ENCODE results near the gene ASZ1.

Gene ASZ1

GRCh38 chr7:117412390-117412789 is 14.9 kb downstream of the ASZ1 start:
- no CpG with 5 or more reads among the region's 1 CpG for WGBS
- H3K27me3 ChIP-seq (ENCODE audit: control insufficient read depth in 1 of 2, insufficient read depth in 1 of 2, low read length in 2 of 2), result no peaks in the 10 kb centered on the region
- DNase-seq, result no peak

GRCh38 chr7:117411539-117411938 is 15.8 kb downstream of the ASZ1 start:
- H3K18ac ChIP-seq (ENCODE audit: low read depth in 1 of 2, low read length in 2 of 2), result no peak overlapping the region
- no peak overlapping the region for H2AFZ ChIP-seq (ENCODE audit: low read depth, low read length)
- no peak overlapping the region for H2BK120ac ChIP-seq (ENCODE audit: low read depth, low read length)
- no peak overlapping the region for H3K14ac ChIP-seq (ENCODE audit: low read length in 2 of 2)
- H3K9me3 ChIP-seq (ENCODE audit: control insufficient read depth, low read length), result no peaks in the 10 kb centered on the region
- no peak overlapping the region for H3K27ac ChIP-seq (ENCODE audit: low read length, poor library complexity, severe bottlenecking)
- H3K4me2 ChIP-seq (ENCODE audit: low read length, poor library complexity, severe bottlenecking), result no peak overlapping the region
- no peak overlapping the region for H2BK12ac ChIP-seq (ENCODE audit: low read length in 2 of 2)
- H2AK5ac ChIP-seq (ENCODE audit: low read length, severe bottlenecking), result no peak overlapping the region
- H3K9ac ChIP-seq (ENCODE audit: low read length), result no peak overlapping the region
- no peak for DNase-seq
- H3K4me3 ChIP-seq (ENCODE audit: insufficient read depth in 1 of 2, low read depth in 1 of 2, low read length in 2 of 2), result no peak overlapping the region
- H3K4me1 ChIP-seq (ENCODE audit: control insufficient read depth, insufficient read depth, low read depth, low read length), result no peaks in the 10 kb centered on the region
- no peak overlapping the region for H4K8ac ChIP-seq (ENCODE audit: low read length)
- no peak overlapping the region for H4K91ac ChIP-seq (ENCODE audit: low read length)
- no peak overlapping the region for H2BK5ac ChIP-seq (ENCODE audit: low read depth, low read length, poor library complexity, severe bottlenecking)
- H3K36me3 ChIP-seq (ENCODE audit: control insufficient read depth in 1 of 2, insufficient read depth in 2 of 2, low read depth in 1 of 2, low read length in 2 of 2), result no peaks in the 10 kb centered on the region
- no peaks in the 10 kb centered on the region for H3K79me1 ChIP-seq (replicated peaks; ENCODE audit: low read length, poor library complexity, severe bottlenecking)
- H3K27me3 ChIP-seq (ENCODE audit: control insufficient read depth in 1 of 2, insufficient read depth in 1 of 2, low read length in 2 of 2), result no peaks in the 10 kb centered on the region
- H3K4ac ChIP-seq (ENCODE audit: low read depth in 1 of 2, low read length in 2 of 2), result no peak overlapping the region
- H2BK15ac ChIP-seq (ENCODE audit: low read depth, poor library complexity, severe bottlenecking), result no peak overlapping the region
- 100% methylated on average over 1 of the region's 3 CpGs for whole genome bisulfite sequencing
- H3K23ac ChIP-seq (ENCODE audit: low read length in 2 of 2), result no peak overlapping the region

More at GRCh38 chr7:117412390-117412789, 14.9 kb downstream of the ASZ1 start:
- H3K23ac ChIP-seq (ENCODE audit: low read length in 2 of 2), result no peak overlapping the region
- H3K4me1 ChIP-seq (ENCODE audit: control insufficient read depth, insufficient read depth, low read depth, low read length), result no peaks in the 10 kb centered on the region
- no peak overlapping the region for H3K4me3 ChIP-seq (ENCODE audit: insufficient read depth in 1 of 2, low read depth in 1 of 2, low read length in 2 of 2)
- H4K8ac ChIP-seq (ENCODE audit: low read length), result no peak overlapping the region
- no peak overlapping the region for H2AFZ ChIP-seq (ENCODE audit: low read depth, low read length)
- no peak overlapping the region for H2BK5ac ChIP-seq (ENCODE audit: low read depth, low read length, poor library complexity, severe bottlenecking)
- no peak overlapping the region for H4K91ac ChIP-seq (ENCODE audit: low read length)
- no peaks in the 10 kb centered on the region for H3K79me1 ChIP-seq (replicated peaks; ENCODE audit: low read length, poor library complexity, severe bottlenecking)
- no peaks in the 10 kb centered on the region for H3K9me3 ChIP-seq (ENCODE audit: control insufficient read depth, low read length)
- H3K27ac ChIP-seq (ENCODE audit: low read length, poor library complexity, severe bottlenecking), result no peak overlapping the region
- H2BK15ac ChIP-seq (ENCODE audit: low read depth, poor library complexity, severe bottlenecking), result no peak overlapping the region
- no peak overlapping the region for H3K18ac ChIP-seq (ENCODE audit: low read depth in 1 of 2, low read length in 2 of 2)
- H3K36me3 ChIP-seq (ENCODE audit: control insufficient read depth in 1 of 2, insufficient read depth in 2 of 2, low read depth in 1 of 2, low read length in 2 of 2), result no peaks in the 10 kb centered on the region
- H2BK12ac ChIP-seq (ENCODE audit: low read length in 2 of 2), result no peak overlapping the region
- no peak overlapping the region for H2BK120ac ChIP-seq (ENCODE audit: low read depth, low read length)
- H3K14ac ChIP-seq (ENCODE audit: low read length in 2 of 2), result no peak overlapping the region
- no peak overlapping the region for H2AK5ac ChIP-seq (ENCODE audit: low read length, severe bottlenecking)
- H3K4ac ChIP-seq (ENCODE audit: low read depth in 1 of 2, low read length in 2 of 2), result no peak overlapping the region
- no peak overlapping the region for H3K9ac ChIP-seq (ENCODE audit: low read length)
- H3K4me2 ChIP-seq (ENCODE audit: low read length, poor library complexity, severe bottlenecking), result no peak overlapping the region

GRCh38 chr7:117408831-117409230 is 18.5 kb downstream of the ASZ1 start:
- no peak overlapping the region for H4K8ac ChIP-seq (ENCODE audit: low read length)
- H3K14ac ChIP-seq (ENCODE audit: low read length in 2 of 2), result no peak overlapping the region
- no peaks in the 10 kb centered on the region for H3K79me1 ChIP-seq (replicated peaks; ENCODE audit: low read length, poor library complexity, severe bottlenecking)

DNA sequence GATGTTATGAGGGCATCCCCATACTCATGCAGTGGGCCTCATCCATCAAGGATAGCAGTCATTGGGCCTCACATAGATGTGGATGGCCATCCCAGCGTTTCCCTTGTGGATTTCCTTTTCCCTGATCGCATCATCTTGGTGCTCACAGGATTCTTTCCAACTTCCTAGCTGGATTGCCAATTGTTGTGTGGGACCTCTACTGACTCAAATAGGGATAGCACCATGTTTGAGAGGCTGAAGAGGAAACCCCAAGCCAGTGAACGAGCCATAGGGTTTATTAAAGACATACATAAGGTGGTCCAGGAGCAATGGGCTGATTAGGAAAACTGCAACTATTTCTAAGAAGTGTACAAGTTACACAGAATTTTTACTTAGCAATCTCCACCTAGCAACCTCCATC is 21.8 kb downstream of the ASZ1 start:
- Histone ChIP-seq H2BK120ac (ENCODE audit: low read depth, low read length) (no peak overlapping the region), H3K4ac (ENCODE audit: low read depth in 1 of 2, low read length in 2 of 2) (no peak overlapping the region), H2AFZ (ENCODE audit: low read depth, low read length) (no peak overlapping the region), H2BK12ac (ENCODE audit: low read length in 2 of 2) (no peak overlapping the region), H2AK5ac (ENCODE audit: low read length, severe bottlenecking) (no peak overlapping the region), H3K9ac (ENCODE audit: low read length) (no peak overlapping the region), H2BK5ac (ENCODE audit: low read depth, low read length, poor library complexity, severe bottlenecking) (no peak overlapping the region), H3K14ac (ENCODE audit: low read length in 2 of 2) (no peak overlapping the region), H3K9me3 (ENCODE audit: control insufficient read depth, low read length) (no peaks in the 10 kb centered on the region), H4K8ac (ENCODE audit: low read length) (no peak overlapping the region), H3K27me3 (ENCODE audit: control insufficient read depth in 1 of 2, insufficient read depth in 1 of 2, low read length in 2 of 2) (no peaks in the 10 kb centered on the region), H3K18ac (ENCODE audit: low read depth in 1 of 2, low read length in 2 of 2) (no peak overlapping the region), H3K4me2 (ENCODE audit: low read length, poor library complexity, severe bottlenecking) (no peak overlapping the region), H3K36me3 (ENCODE audit: control insufficient read depth in 1 of 2, insufficient read depth in 2 of 2, low read depth in 1 of 2, low read length in 2 of 2) (no peaks in the 10 kb centered on the region), H2BK15ac (ENCODE audit: low read depth, poor library complexity, severe bottlenecking) (no peak overlapping the region), H4K91ac (ENCODE audit: low read length) (no peak overlapping the region), H3K4me3 (ENCODE audit: insufficient read depth in 1 of 2, low read depth in 1 of 2, low read length in 2 of 2) (no peak overlapping the region), H3K4me1 (ENCODE audit: control insufficient read depth, insufficient read depth, low read depth, low read length) (no peaks in the 10 kb centered on the region), H3K27ac (ENCODE audit: low read length, poor library complexity, severe bottlenecking) (no peak overlapping the region), H3K23ac (ENCODE audit: low read length in 2 of 2) (no peak overlapping the region), H3K79me1 (replicated peaks; ENCODE audit: low read length, poor library complexity, severe bottlenecking) (no peaks in the 10 kb centered on the region)
- DNase-seq, result no peak
- WGBS, result 78% methylated on average over 3 of the region's 3 CpGs

More at GRCh38 chr7:117408831-117409230, 18.5 kb downstream of the ASZ1 start:
- no peak overlapping the region for H3K4ac ChIP-seq (ENCODE audit: low read depth in 1 of 2, low read length in 2 of 2)
- no peak overlapping the region for H2BK12ac ChIP-seq (ENCODE audit: low read length in 2 of 2)
- H3K23ac ChIP-seq (ENCODE audit: low read length in 2 of 2), result no peak overlapping the region
- H3K9ac ChIP-seq (ENCODE audit: low read length), result no peak overlapping the region
- no peak overlapping the region for H4K91ac ChIP-seq (ENCODE audit: low read length)
- H3K4me1 ChIP-seq (ENCODE audit: control insufficient read depth, insufficient read depth, low read depth, low read length), result no peaks in the 10 kb centered on the region
- H3K18ac ChIP-seq (ENCODE audit: low read depth in 1 of 2, low read length in 2 of 2), result no peak overlapping the region
- H2BK15ac ChIP-seq (ENCODE audit: low read depth, poor library complexity, severe bottlenecking), result no peak overlapping the region
- no peak for DNase-seq
- H3K36me3 ChIP-seq (ENCODE audit: control insufficient read depth in 1 of 2, insufficient read depth in 2 of 2, low read depth in 1 of 2, low read length in 2 of 2), result no peaks in the 10 kb centered on the region
- H2BK5ac ChIP-seq (ENCODE audit: low read depth, low read length, poor library complexity, severe bottlenecking), result no peak overlapping the region
- no peak overlapping the region for H3K4me3 ChIP-seq (ENCODE audit: insufficient read depth in 1 of 2, low read depth in 1 of 2, low read length in 2 of 2)
- H3K4me2 ChIP-seq (ENCODE audit: low read length, poor library complexity, severe bottlenecking), result no peak overlapping the region
- no peak overlapping the region for H2AK5ac ChIP-seq (ENCODE audit: low read length, severe bottlenecking)
- H2BK120ac ChIP-seq (ENCODE audit: low read depth, low read length), result no peak overlapping the region
- no CpG with 5 or more reads among the region's 1 CpG for WGBS
- no peak overlapping the region for H3K27ac ChIP-seq (ENCODE audit: low read length, poor library complexity, severe bottlenecking)
- H3K9me3 ChIP-seq (ENCODE audit: control insufficient read depth, low read length), result no peaks in the 10 kb centered on the region
- no peaks in the 10 kb centered on the region for H3K27me3 ChIP-seq (ENCODE audit: control insufficient read depth in 1 of 2, insufficient read depth in 1 of 2, low read length in 2 of 2)
- no peak overlapping the region for H2AFZ ChIP-seq (ENCODE audit: low read depth, low read length)

Measured in mesenchymal stem cell (in vitro differentiated cells and primary cell).